GM18873 (cell line): Measurements from ENCODE around the gene GALNT9.

Source experiments
- ATAC-seq: cut with Tn5 transposase; IDR thresholded peaks from one replicate; pipeline ENCODE4 v1.9.1; 2021; ENCODE audit warnings: mild to moderate bottlenecking, moderate library complexity, moderate number of reproducible peaks; ENCODE audit not compliant: unreplicated experiment, low FRiP score

GALNT9 gene

DNA sequence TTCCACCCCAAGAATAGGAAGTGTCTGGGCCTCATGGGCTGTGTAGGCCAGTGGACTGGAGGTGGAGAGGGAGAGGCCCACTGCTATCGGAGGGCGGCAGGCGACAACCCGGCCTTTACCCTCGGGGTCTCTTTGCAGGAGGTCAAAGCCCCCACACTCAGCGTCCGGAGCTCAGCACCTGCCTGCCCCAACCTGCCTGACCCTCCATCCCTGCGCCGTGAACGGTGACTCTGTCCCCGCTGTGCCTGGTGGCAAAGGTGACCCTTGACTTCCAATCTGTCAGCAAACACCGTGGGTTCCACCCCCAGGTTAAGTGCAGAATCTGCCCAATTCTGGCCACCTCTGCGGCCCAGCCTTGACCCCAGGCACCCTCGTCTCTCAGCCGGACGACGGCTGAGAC lies 15.7 kb upstream of the GALNT9 start:
- no peak for ATAC-seq

DNA sequence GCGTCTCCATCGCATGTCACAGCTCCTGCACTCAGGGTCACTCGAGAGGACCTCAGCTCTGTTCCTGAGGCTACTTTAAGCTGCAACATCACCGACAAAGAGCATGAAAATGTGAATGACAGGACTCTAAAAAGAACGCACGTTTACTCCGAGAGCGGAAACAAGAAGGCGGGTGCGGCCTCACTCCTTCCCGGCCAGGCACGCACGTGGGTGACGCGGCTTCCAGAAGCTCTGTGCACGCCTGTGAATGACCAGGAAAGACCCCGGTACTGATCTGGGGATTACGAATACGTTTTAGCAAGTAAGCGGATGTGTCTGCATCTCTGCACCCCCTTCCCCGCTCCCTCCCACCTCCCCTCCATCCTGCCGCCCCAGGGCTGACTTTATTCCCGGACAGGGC lies 15.2 kb upstream of the GALNT9 start:
- ATAC-seq, result no peak

DNA sequence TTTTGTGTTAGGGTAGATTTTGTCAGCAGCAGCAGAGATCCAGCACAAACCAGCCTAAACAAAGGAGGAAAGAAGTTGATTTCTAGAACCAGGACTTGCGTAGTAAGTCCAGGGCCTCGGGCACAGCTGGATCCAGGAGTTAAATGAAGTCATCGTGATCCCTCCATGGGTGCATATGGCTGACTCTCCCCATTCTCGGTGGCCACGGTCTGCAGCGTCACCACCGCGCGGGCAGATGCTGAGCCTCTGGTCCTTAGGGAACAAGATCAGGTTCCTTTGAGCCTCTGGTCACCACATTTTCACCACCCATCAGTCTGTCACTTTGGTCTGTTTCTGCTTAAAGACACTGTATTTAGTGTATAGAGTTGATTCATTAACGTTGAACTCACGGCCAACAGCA lies 14.8 kb upstream of the GALNT9 start:
- no peak for ATAC-seq

DNA sequence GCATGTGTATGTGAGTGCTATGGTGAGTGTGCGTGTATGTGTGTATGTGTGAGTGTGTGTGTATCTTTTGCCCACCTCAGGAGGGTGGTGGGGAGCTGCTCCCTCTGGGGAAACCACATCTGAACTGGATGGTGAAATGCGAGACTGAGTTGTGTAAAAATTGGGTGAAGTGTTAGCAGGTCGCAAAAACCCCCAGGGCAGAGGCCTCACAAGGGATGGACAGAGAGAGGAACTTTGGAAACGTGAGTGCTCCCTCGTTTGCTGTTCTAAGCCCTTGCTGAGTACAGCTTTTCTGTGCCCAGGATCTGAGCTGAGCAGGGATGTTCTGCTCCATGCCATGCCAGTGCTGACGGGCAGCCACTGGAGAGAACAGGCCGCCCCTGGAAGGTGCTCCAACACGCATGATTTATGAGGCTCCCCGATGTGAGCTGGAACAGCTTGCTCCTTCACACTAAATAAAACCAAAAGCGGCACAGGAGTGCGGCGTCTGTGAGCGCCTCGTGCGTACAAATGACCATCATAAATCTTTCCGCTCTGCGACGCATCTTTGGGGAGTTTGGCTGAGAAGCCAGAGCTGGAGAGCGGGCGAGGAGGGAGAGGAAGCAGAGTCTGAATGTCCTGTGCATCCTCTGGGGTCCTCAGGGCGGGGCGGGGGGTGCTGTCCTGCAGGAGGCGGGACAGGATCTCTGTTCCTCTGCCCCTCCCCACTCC lies 14.1 kb upstream of the GALNT9 start:
- no peak for ATAC-seq

DNA sequence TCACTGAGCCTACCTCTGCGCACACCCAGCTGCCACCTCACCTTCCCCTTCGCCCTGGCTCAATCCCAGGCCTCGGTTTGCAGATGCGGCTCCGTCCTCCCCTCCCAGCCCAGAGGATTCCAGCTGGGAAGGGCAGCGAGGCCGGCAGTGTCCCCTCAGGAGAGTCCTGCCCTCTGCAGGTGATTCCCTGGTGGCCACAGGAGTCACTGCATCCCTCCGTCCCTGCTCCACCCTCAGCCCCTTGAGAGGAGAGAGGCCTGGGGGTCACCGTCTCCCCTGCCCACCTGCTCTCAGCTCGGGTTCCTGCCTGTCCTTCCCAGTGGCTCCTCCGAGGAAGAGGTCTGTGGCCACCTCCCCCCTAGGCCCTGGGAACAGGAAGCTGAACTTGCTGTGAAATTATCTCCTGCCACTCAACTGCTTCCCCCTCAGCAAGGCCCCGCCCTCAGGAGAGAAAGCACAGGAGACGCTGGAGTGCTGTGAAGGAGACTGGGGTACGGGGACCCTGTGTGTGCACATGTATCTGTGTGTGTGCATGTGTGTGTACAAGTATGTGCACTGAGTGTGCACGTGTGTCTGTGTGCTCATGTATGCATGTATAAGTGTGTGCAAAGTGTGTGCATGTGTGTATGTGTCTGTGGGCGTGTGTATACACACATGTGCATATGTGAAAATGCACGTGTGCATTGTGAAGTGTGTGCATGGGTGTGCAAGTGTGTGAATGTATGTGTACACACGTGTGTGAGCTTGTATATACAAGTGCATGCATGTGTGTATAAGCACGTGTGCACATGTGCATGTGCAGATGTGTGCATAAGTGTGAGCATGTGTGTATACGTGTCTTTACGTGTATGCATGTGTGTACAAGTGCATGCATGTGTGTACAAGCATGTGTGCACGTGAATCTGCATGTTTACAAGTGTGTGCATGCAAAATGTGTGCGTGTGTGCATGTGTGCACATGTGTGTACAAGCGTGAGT lies 13.2 kb upstream of the GALNT9 start:
- ATAC-seq, result no peak

DNA sequence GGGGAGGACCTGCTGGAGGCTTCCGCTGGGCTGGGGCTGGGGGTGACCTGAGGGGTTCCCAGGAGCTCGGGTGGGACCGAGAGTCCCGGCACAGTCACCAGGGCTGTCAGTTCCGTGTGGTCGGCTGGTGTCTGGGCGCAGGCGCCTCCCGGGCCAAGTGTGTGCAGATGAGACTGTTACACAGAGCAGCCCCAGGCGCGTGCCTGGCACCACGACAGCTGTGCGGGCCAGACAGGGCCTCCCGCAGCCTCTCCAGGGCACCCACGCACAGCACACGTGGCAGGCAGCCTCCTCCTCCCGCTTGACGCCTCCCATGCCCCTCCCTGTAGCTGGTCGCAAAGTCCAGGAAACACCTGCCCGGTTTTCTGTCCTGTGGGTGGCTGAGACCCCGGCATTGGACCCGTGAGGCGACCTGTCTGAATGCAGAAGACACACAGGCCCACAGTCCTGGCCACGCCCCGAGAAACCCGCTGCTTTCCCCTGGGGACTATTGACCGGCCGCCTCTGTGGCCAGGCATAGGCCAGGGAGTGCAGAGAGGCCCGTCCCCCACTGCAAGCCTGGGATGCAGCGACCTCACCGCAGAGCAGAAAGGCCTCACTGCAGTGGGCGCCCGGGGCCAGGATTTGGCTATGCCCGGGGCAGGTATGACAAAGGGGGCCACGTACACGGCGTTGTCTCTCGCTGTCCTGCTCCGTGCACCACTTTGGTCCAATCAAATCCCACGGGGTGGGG lies 12.1 kb upstream of the GALNT9 start:
- no peak for ATAC-seq

DNA sequence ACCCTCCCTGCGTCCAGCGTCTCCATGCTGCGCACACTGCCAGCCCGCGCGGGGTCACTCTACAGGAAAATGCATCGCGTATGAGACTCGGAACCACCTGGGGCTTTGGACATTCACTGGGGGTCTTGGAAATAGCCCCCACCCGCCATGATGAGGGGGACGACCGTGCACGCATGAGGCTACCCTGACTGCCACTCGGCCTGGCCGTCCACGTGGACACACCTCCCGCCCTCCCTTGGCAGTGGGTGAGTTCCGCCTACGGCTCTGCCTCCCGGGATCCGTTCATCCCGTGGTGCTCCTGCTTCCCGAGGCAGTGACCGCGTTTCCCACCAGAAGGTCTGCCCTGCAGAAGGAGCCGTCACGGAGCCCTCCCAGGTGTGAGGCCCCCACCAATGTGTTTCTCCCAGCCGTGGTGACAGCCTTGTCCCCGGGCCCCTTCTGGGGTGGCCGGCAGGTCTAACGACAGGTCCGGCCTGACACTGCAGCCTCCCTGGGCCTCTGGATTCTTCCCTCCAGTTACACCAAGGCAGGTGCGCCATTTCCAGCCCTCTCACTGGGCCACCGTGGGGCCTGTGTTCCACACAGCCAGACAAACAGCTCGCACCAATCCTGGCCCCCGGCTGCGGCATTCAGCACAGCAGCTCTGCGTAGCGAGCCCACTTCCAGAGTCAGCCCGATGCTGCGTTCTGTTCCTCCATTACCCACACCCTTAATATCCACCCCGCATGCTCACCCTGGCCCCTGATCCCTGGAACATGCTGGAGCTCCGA lies 11.1 kb upstream of the GALNT9 start:
- ATAC-seq, result no peak

DNA sequence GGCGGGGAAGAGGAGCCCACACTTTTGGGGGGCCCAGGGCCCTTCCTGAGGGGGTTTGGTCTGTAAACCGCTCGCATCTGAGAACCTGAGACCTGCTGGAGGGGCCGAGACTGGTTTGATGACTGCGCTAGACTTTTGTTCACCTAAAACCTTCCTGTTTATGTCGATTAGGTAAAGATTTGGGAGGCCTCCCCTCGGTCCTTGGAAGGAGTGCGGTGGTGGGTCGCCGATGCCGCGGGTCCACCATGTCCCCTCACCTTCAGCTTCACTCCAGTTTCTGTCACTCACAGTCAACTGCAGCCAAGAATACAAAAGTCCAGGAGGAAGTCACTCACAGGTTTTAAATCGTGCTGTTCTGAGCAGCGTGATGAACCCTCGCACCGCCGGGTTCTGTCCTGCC lies 10.5 kb upstream of the GALNT9 start:
- no peak for ATAC-seq

DNA sequence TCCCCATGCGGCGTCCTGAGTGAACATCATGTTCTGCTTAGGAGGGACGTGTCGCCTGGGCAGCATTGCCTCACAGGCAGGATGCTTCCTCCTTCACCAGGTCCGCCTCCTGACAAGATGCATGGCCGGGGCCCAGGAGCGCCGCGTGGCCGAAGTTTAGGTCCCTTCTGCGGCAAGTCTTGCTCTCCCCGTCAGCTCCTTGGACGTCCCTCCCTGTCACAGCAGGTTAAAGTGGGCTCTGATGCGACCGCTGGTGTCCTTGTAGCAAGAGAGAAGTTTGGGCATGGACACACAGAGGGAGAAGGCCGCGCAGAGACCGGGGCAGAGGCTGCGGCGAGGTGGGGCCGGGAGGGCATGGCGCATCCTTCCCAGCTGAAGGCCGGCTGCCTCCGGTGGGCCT lies 9.4 kb upstream of the GALNT9 start:
- no peak for ATAC-seq

DNA sequence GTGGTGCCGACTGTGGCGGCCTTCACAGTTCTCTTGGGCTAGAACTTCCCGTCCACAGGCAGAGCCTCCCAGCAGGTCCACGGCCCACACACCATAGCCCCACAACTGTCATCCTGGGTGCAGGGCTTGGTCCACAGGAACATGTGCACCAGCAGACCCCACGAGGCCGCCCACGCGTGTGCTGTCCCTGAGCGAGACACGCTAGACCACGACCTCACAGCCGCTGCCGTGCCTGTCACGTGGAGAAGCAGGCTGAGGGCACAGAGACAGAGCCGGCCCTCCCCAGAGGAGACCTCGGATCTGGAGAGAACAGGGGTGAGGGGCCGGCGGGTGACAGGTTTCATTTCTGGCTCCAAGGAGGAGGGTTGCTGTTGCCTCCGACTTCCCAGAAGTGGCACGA lies 8.9 kb upstream of the GALNT9 start:
- no peak for ATAC-seq

DNA sequence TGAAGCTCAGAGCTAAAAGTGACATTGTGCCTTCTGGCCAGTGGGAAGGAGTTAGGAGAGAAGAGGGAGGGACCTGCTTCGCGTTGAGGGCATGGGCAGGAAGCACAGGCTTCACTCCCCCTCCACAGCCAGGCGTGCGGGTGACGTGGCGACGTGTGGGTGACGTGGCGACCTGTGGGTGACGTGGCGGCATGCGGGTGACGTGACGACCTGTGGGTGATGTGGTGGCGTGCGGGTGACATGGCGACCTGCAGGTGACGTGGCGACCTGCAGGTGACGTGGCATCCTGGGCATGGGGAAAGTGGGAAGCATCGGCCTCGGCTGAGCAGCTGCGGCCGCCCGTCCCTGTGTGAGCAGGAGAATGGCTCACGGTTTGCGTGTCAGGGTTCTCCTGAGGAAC lies 8.2 kb upstream of the GALNT9 start:
- no peak for ATAC-seq

DNA sequence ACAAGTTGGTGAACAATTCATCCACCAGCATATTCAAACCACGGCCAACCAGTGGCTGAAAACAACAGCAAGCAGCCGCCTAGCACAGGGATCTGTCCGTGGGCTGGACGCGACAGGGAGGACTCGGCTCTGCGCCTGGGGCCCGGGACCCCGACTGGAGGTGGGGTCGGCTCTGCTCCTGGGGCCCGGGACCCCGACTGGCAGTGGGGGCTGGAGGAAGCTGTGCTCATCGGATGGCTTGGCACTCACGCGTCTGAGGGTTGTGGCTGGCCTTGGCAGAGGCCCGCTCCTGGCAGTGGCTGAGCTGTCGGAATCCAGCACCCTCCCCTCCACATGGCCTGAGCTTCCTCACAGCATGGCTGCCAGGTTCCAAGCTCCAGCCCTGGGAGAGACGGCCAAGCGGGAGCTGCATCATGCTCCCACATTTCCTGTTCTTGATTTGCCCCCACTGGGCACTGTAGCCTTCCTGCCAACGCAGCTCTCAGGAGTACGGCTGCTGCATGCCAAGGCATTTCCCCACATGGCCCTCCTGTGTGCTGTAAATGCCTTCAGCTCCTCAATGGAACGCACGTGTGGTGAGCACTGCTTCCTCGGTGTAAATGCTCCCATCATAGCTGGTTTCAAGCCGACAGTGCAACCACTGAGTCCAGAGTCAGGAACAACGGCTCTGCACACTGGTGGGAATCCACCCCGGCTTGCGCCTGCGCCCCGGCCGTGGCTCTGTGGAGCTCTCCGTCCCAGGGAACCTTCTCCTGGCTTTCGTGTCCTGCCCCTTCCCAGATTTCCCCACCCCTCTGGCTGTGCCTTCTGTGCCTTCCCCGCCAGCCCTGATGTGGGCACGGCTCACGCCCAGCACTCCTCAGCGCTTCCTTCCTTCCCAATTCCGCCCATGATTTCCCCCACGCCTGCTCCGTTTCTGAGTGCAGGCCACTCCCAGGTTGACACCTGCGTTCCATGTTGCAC lies 7.3 kb upstream of the GALNT9 start:
- ATAC-seq, result no peak

DNA sequence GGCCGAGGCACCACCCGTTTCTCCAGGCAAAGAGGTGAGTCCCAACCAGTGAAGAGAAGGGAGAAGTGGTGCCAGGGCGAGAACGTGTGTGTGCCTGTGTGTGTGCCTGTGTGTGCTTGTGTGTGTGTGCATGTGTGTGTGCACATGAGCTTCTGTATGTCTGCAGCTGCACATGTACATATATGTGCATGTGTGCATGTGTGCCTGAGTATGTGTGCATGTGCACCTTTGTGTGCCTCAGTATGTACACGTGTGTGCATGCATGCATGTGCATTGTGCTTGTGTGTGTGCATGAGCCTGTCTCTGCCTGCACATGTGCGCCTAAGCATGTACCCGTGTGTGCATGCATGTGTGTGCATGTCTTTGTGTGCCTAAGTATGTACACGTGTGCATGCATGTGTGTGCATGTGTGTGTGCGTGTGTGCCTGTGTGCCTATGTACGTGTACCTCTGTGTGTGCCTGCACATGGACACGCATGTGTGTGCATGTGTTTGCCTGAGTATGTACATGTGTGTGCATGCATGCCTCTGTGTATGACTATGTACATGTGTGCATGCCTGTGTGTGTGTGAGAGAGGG lies 5.9 kb upstream of the GALNT9 start:
- ATAC-seq, result no peak

DNA sequence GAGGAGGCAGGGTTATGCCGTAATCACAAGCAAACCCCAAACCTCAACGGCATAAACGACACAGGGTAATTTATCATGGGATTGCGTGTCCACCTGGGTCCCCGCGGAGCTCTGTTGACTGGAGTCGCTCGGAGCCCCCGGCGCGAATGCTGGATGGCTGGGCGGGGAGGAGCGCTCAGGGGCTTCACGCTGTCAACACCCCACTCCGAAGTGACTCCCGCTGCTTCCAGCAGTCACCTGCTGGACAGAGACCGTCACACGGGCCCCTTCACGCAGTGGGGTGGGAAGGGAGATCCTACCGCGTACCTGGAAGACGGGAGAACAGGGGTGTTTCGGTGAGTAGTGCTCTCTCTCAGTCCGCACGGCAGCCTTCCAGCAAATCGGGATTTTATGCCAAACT lies 4.4 kb upstream of the GALNT9 start:
- no peak for ATAC-seq

DNA sequence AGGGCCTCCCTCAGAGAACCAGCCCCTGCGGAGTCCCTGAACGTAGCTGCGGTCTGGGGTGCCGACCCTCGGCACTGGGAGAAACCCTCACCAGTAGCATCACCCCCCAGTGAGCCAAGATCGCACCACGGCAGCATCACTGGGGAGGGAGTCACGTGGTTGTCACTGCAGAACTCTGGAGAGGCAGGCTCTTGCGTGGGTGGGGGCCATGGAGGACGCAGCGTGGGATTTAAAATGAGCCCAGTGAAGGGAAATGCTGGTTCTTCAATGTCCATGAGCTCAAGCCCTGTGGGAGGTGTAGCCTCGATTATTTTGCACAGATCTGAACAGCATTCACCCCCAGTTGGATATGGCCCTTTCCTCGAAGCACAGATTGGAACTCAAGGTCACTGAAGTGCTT lies 3.9 kb upstream of the GALNT9 start:
- ATAC-seq, result no peak

DNA sequence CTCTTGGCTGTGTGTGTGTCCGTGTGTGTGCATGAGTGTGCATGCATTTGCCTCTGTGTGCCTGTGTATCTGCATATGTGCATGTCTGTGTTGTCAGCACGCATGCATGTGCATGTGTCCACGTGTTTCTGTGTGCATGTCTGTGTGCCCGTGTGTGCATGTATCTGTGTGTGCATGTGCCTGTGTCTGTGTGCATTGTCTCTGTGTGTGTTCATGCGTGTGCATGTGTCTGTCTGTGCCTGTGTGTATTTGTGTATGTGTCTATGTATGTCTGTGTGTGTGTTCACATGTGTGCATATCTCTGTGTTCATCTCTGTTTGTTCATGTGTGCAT lies 1.1 kb upstream of the GALNT9 start:
- ATAC-seq, result no peak

DNA sequence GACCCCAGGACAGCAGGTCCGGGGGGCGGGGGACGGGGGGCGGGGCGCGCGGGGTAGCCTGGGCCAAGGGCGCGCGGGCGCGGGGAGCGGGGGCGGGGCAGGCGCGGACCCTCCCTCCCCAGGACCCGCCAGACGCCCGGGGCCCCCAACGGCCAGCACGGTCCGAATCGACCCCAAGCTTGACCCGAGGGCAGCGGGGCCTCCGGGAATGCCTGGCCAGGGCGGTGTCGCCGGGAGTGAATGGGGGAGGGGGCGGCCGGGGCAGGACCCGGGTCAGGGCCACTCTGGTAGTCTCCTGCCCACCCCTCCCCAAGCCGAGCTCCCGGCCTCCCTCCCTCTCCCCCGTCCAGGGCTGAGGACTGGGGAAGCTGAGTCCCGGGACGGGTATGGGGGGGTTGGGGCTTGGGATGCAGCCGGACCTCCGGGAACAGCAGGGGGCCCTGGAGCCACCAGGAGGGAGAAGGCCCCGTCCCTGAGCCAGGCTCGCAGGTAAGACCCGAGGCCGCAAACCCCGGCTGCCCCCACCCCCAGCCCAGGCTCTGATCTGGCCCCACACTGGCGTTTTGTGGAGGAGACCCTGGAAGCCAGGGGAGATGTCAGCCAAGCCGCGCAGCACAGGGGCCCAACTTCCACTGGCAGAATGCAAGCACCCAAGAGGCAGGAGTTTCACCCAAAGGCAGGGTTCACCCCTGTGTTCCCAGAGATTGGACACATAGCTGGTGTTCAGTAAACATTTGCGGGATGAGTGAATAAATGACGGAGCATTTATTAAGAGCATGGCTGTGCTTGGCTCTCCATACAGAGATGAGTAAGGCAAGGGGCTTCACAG lies 545 bp upstream of the GALNT9 start:
- no peak for ATAC-seq
